HG03342 (cell line): ENCODE results near the gene MXRA8.

Experiments used
- ATAC-seq: cut with Tn5 transposase; IDR thresholded peaks from one replicate; pipeline ENCODE4 v1.9.1; 2021; ENCODE audit warnings: mild to moderate bottlenecking, moderate library complexity; ENCODE audit not compliant: unreplicated experiment

Gene MXRA8

DNA sequence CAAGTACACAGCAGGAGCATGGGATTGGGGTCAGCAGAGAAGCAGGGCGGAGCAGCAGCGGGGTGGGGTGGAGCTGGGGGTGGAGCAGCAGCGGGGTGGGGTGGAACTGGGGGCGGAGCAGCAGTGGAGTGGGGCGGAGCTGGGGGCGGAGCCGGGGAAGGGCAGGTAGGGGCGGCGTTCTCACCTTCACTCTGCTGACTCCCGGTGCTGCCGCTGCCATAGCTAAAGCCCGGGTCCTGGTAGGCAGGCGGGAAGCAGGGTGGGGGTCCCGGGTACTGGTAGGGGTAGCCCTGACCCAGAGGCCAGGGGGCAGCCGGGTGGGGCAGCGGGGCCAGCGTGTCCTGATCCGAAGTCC is 20.6 kb downstream of the MXRA8 start:
- ATAC-seq = no peak

DNA sequence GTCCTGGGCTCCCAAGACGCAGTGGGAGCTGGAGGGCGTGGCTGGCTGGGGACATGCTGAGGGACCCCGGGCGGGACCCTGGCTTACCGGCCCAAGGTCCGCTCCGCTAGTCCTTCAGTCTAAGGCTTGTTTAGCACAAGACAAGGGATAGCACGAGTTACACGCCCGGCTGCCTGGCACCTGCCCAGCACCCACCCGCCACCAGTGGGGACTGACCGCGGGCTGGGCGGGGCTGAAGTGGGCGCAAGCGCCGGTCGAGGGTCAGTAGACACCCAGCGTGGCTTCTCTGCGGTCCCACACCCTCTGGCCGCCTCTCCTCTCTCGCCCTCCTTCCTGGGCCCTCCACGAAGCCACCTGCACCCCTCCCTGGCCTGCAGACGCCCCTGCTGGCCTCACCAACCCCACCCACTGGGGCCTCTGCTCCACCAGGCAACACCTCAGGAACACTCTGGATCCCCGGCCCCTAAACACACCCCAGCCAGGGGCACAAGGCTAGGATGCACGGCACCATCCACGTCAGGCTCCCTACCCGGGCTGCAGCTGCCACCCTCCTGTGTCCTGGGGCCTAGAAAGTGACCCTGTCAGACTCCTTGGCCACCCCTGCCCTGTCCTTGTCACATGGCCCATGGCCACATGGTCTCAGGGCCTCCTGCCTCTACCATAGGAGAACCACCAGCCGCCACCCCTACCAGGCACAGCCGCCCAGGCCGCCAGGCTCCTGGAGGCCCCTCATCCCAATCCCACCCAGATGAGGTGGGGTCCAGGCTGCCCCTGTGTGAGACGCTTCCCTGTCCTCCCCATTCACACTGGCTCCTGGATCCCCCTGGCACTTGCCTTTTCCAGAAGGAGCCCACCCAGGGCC is 21.2 kb downstream of the MXRA8 start:
- ATAC-seq = no peak

DNA sequence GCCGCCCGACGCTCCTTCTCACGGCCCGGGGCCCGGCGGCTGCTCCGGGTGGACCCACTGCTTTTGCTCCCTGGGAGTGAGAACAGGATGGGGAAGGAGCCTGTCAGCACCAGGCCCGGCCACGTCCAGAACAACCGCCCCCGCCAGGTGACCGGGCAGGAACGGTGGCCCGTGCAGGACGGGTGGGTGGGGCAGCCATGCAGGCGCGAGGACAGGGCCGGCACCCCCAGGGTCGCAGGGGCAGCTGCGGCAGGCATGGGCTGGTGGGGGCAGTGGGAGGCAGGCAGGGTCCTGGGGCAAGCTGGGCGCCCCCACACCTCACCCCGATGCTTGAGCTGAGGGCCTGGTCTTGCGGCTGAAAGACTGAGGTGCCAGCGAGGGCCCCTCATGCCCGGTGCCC is 21.9 kb downstream of the MXRA8 start:
- no peak for ATAC-seq

- no peak for ATAC-seq
Measured at GRCh38 chr1:1335792-1336248, 22.5 kb downstream of the MXRA8 start.

- no peak for ATAC-seq
Measured at GRCh38 chr1:1335283-1335682, 23.1 kb downstream of the MXRA8 start.

- no peak for ATAC-seq
Measured at GRCh38 chr1:1334835-1335234, 23.5 kb downstream of the MXRA8 start.

GRCh38 chr1:1333551-1334241 is 24.7 kb downstream of the MXRA8 start:
- no peak for ATAC-seq

DNA sequence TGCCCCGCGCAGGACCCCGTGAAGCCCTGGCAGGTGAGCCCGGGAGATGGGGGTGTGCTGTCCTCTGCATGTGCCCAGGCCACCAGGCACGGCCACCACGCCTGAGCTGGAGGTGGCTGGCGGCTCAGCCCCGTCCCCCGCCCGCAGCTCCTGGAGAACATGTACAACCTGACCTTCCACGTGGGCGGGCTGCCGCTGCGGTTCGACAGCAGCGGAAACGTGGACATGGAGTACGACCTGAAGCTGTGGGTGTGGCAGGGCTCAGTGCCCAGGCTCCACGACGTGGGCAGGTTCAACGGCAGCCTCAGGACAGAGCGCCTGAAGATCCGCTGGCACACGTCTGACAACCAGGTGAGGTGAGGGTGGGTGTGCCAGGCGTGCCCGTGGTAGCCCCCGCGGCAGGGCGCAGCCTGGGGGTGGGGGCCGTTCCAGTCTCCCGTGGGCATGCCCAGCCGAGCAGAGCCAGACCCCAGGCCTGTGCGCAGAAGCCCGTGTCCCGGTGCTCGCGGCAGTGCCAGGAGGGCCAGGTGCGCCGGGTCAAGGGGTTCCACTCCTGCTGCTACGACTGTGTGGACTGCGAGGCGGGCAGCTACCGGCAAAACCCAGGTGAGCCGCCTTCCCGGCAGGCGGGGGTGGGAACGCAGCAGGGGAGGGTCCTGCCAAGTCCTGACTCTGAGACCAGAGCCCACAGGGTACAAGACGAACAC is 25.4 kb downstream of the MXRA8 start:
- no peak for ATAC-seq

DNA sequence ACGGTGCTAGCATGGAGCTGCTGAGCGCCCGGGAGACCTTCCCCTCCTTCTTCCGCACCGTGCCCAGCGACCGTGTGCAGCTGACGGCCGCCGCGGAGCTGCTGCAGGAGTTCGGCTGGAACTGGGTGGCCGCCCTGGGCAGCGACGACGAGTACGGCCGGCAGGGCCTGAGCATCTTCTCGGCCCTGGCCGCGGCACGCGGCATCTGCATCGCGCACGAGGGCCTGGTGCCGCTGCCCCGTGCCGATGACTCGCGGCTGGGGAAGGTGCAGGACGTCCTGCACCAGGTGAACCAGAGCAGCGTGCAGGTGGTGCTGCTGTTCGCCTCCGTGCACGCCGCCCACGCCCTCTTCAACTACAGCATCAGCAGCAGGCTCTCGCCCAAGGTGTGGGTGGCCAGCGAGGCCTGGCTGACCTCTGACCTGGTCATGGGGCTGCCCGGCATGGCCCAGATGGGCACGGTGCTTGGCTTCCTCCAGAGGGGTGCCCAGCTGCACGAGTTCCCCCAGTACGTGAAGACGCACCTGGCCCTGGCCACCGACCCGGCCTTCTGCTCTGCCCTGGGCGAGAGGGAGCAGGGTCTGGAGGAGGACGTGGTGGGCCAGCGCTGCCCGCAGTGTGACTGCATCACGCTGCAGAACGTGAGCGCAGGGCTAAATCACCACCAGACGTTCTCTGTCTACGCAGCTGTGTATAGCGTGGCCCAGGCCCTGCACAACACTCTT is 26.2 kb downstream of the MXRA8 start:
- ATAC-seq = no peak

DNA sequence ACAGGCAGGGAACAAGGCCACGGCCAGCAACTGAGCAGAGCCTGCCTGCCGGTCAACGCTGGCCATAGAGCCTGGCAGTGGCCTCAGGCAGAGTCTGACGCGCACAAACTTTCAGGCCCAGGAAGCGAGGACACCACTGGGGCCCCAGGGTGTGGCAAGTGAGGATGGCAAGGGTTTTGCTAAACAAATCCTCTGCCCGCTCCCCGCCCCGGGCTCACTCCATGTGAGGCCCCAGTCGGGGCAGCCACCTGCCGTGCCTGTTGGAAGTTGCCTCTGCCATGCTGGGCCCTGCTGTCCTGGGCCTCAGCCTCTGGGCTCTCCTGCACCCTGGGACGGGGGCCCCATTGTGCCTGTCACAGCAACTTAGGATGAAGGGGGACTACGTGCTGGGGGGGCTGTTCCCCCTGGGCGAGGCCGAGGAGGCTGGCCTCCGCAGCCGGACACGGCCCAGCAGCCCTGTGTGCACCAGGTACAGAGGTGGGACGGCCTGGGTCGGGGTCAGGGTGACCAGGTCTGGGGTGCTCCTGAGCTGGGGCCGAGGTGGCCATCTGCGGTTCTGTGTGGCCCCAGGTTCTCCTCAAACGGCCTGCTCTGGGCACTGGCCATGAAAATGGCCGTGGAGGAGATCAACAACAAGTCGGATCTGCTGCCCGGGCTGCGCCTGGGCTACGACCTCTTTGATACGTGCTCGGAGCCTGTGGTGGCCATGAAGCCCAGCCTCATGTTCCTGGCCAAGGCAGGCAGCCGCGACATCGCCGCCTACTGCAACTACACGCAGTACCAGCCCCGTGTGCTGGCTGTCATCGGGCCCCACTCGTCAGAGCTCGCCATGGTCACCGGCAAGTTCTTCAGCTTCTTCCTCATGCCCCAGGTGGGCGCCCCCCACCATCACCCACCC is 27.0 kb downstream of the MXRA8 start, which contains the start of gene TAS1R3:
Gene TAS1R3, plus strand, starts transcription at position 213 of the 898 bp plus-strand sequence. Its CDS starts 66 bp downstream, at position 279.
- no peak for ATAC-seq

GRCh38 chr1:1330366-1331067 is 27.8 kb downstream of the MXRA8 start:
- ATAC-seq = no peak

DNA sequence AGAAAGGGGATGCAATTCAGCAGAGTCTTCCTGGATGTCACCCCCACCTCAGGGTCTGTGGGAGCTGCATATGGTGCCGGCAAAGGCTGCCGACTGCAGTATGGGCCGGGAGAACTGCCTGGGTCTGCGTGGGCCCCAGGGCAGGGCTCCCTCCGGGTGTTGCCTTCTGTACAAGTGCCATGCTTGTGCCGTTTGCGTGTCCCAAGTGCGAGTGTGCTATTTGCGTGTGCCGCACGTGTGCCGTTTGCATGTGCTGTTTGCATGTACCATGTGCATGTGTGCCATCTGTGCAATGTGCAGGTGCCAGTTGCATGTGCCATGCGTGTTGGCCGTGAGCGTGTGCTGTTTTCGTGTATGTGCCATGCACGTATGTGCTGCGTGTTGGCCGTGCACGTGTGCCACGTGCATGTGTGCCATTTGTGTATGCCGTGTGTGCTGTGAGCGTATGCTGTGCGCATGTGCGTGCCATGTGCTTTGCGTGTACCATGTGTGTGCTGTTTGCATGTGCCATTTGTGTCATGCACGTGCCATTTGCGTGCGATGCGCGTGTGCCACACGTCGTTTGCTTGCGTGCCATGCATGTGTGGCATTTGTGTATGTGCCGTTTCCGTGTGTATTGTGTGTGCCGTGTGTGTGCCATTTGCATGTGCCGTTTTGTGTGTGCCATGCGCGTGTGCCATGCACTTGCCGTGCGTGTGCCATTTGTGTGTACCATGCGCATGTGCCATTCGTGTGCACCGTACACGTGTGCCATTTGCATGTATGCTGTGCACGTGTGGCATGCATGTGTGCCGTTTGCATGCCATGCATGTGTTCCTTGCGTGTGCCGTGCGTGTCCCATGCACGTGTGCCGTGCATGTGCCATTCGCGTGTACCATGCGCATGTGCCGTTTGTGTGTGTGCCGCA is 28.8 kb downstream of the MXRA8 start:
- ATAC-seq = no peak

DNA sequence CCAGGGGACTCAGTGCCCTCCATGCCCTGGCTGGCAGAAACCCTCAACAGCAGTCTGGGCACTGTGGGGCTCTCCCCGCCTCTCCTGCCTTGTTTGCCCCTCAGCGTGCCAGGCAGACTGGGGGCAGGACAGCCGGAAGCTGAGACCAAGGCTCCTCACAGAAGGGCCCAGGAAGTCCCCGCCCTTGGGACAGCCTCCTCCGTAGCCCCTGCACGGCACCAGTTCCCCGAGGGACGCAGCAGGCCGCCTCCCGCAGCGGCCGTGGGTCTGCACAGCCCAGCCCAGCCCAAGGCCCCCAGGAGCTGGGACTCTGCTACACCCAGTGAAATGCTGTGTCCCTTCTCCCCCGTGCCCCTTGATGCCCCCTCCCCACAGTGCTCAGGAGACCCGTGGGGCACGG is 30.1 kb downstream of the MXRA8 start:
- no peak for ATAC-seq

DNA sequence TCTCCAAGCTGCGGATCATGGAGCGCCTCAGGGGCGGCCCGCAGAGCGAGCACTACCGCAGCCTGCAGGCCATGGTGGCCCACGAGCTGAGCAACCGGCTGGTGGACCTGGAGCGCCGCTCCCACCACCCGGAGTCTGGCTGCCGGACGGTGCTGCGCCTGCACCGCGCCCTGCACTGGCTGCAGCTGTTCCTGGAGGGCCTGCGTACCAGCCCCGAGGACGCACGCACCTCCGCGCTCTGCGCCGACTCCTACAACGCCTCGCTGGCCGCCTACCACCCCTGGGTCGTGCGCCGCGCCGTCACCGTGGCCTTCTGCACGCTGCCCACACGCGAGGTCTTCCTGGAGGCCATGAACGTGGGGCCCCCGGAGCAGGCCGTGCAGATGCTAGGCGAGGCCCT is 31.1 kb downstream of the MXRA8 start:
- no peak for ATAC-seq

DNA sequence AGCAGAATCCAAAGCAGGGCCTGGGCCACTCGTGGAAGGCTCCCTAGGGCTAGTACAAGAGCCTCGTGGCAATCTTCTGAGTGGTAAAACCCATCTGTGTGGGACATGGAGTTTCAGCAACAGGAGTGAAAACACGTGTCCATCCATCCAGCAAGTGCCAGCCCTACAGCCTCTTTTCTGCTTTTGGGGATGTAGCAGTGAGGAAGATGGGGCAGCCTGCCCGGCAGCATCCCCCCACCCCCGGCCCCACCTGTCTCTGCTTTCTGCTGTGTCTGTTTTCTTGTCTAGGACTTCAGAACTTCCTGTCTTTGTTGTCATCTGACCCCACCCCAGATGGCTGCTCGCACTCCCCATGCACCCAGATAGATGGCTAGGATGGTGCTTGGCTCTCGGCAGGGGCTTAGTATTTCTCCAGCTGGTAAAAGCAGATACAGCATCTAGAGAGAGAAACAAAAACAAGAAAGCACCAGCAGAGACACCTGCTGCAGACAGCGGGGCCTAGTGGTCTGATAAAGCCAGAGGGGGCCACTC is 32.2 kb downstream of the MXRA8 start:
- ATAC-seq = no peak

GRCh38 chr1:1325288-1326074 is 32.9 kb downstream of the MXRA8 start:
- no peak for ATAC-seq
